Measurements from ENCODE around the gene CCDC187. TPM values are rescaled to one million over a fixed set of nuclear protein-coding genes. Genes with fewer than 3 reads are reported as not detected.

The CCDC187 gene
- total and polyA plus RNA-seq, 2 of the 8 experiments (the other 6 are each of a cell fraction or from before 2014, with no cell fraction given): 0.02 TPM; not detected in 1

GRCh38 chr9:136209232-136209631 is 94.7 kb downstream of the CCDC187 start:
- Histone ChIP-seq H3K18ac (ENCODE audit: extremely low read depth, low read length) (no peak overlapping the region), H3K9ac (replicated peaks in 1 of 4; ENCODE audit: extremely low read depth in 1 of 4, low read depth in 3 of 4, low read length in 3 of 4) (0 out of 7 replicates have a peak overlapping the region, but pooled peaks of 1 of the 4 experiments have one; percentile 10), H3K56ac (replicated peaks; ENCODE audit: insufficient read length, low read depth, low read length) (no peak overlapping the region), H3K4me3 (ENCODE audit: extremely low read depth in 1 of 4, insufficient read depth in 2 of 4, low read depth in 3 of 4, low read length in 4 of 4) (no peak overlapping the region), H2BK12ac (ENCODE audit: low read depth, low read length) (no peak overlapping the region), H3K27ac (ENCODE audit: low read depth, low read length) (no peak overlapping the region), H2AK5ac (ENCODE audit: low read depth, low read length) (no peak overlapping the region), H4K5ac (ENCODE audit: insufficient read length, low read depth, low read length) (no peak overlapping the region), H3K4me2 (ENCODE audit: insufficient read depth in 1 of 2, low read depth in 2 of 2, low read length in 2 of 2) (no peak overlapping the region), H3K79me2 (ENCODE audit: control insufficient read depth in 1 of 2, insufficient read depth in 2 of 2, low read length in 2 of 2) (no peaks in the 10 kb centered on the region), H3K36me3 (ENCODE audit: control insufficient read depth in 2 of 4, insufficient read depth in 4 of 4, low read length in 3 of 4) (peaks cover 2 to 19% (median 8%) of the 10 kb centered on the region in 4 experiments; a peak in 5 of 8 replicates), H2BK15ac (ENCODE audit: low read length) (no peak overlapping the region), H3K14ac (ENCODE audit: insufficient read length) (no peak overlapping the region), H3K4ac (replicated peaks; ENCODE audit: insufficient read length, low read depth, low read length) (no peak overlapping the region), H4K8ac (ENCODE audit: extremely low read depth, insufficient read depth, low read length) (no peak overlapping the region), H3K27me3 (replicated peaks in 1 of 4; ENCODE audit: control insufficient read depth in 3 of 4, extremely low read depth in 1 of 4, insufficient read depth in 3 of 4, low read length in 3 of 4) (peaks cover 6 to 20% (median 18%) of the 10 kb centered on the region in 4 experiments), H2BK20ac (ENCODE audit: low read length) (no peak overlapping the region), H4K91ac (replicated peaks; ENCODE audit: insufficient read length, low read length) (no peak overlapping the region), H2BK120ac (replicated peaks; ENCODE audit: low read depth, low read length) (no peak overlapping the region), H2AFZ (ENCODE audit: low read length) (no peak overlapping the region), H3K23ac (ENCODE audit: insufficient read length) (no peak overlapping the region), H4K20me1 (replicated peaks in 1 of 2; ENCODE audit: control insufficient read depth in 1 of 2, insufficient read depth in 2 of 2, low read length in 2 of 2) (peaks cover 20 to 34% of the 10 kb centered on the region in 2 experiments), H3K9me3 (ENCODE audit: insufficient read depth in 2 of 2, low read depth in 1 of 2, low read length in 1 of 2) (peaks cover 0 to under 1% of the 10 kb centered on the region in 2 experiments; a peak in 1 of 4 replicates), H2BK5ac (ENCODE audit: low read depth, low read length) (no peak overlapping the region; the same call in 1 of the 2 replicates), H3K79me1 (ENCODE audit: low read depth, low read length) (peaks cover 4% of the 10 kb centered on the region; the same call in 1 of the 2 replicates), H3K4me1 (replicated peaks in 1 of 4; ENCODE audit: control insufficient read depth in 3 of 4, insufficient read depth in 4 of 4, low read length in 3 of 4) (peaks cover 2 to 5% (median 4%) of the 10 kb centered on the region in 4 experiments; a peak in 6 of 7 replicates), H3K23me2 (ENCODE audit: low read depth, low read length) (peaks cover 3% of the 10 kb centered on the region; the same call in 1 of the 2 replicates)
- ChIA-PET CTCF (ENCODE audit: partially characterized antibody) (interaction anchor here (1.0 to 2.5 kb wide), 10 partner anchors 8 to 242 kb away, joined by 3 to 7 read pairs (median 4); no protein-coding TSS in a partner anchor), POLR2A (ENCODE audit: partially characterized antibody) (interaction anchor here (0.8 kb wide), 1 partner anchor 13 kb away, joined by 4 read pairs; no protein-coding TSS in a partner anchor)
- FAIRE-seq: no peak
- TF ChIP-seq CTCF (IDR thresholded peaks at IDR 0.05; ENCODE audit: control extremely low read depth in 1 of 3, insufficient read depth in 1 of 3, low read depth in 1 of 3, low read length in 3 of 3) (no peak), TAF7 (optimal IDR thresholded peaks at IDR 0.05; ENCODE audit: borderline replicate concordance, low read depth, low read length) (no peak), MAX (IDR thresholded peaks at IDR 0.05) (no peak), POLR2A (IDR thresholded peaks at IDR 0.05; ENCODE audit: control extremely low read depth in 1 of 2, low read depth in 2 of 2, low read length in 2 of 2) (no peak), RFX5 (IDR thresholded peaks at IDR 0.05; ENCODE audit: borderline replicate concordance, low read depth, low read length) (no peak), ATF2 (IDR thresholded peaks at IDR 0.05; ENCODE audit: low read length) (no peak), EGR1 (IDR thresholded peaks at IDR 0.05; ENCODE audit: borderline replicate concordance, low read depth, low read length) (no peak), BACH1 (IDR thresholded peaks at IDR 0.05; ENCODE audit: low read length) (no peak)
- 89% methylated on average over 11 of the region's 17 CpGs; no CpG with 5 or more reads in 1 of the 2 experiments for WGBS, 2 experiments (ENCODE audit: extremely low coverage in 1 of 2, insufficient coverage in 1 of 2, insufficient read length in 1 of 2, insufficient replicate concordance in 2 of 2, low coverage in 1 of 2, low lambda C conversion rate in 2 of 2, missing lambda C conversion rate in 1 of 2)
- no peak for DNase-seq (ENCODE audit: low read depth in 1 of 2, low spot score in 2 of 2)
